H1 (cell line): Measurements from ENCODE around the gene ATXN7. TPM values are rescaled to one million over a fixed set of nuclear protein-coding genes. Genes with fewer than 3 reads are reported as not detected.

Experiments used
- CTCF ChIA-PET: fragments of 300-600 bp; sonication (Branson Sonifier 250); formaldehyde crosslinking; loops from one replicate; lab custom pipeline; 2021; ENCODE audit not compliant: partially characterized antibody; lab: Charles Lee
- POLR2A ChIA-PET: fragments of 300-600 bp; sonication (Branson Sonifier 250); formaldehyde crosslinking; loops from one replicate; lab custom pipeline; 2021; ENCODE audit warnings: inconsistent platforms; ENCODE audit not compliant: partially characterized antibody; lab: Charles Lee
- DNase-seq, 2 experiments: peaks; one replicate each; pipeline versions ENCODE4 v3.0.0 to v3.0.0-alpha.2; 2010 to 2022; ENCODE audit warnings: low spot score in 2 of 2, low read depth in 1 of 2, mixed read lengths in 1 of 2
- FAIRE-seq: peaks from 2 replicates; lab custom pipeline; 2011; peaks lifted over from hg19 to GRCh38; lab: Jason Lieb, UNC
- H2AFZ ChIP-seq: 2 replicates; pipeline ENCODE4 v1.8.1; 2012; ENCODE audit warnings: low read length, inconsistent platforms
- H2AK5ac ChIP-seq: 2 replicates; pipeline ENCODE4 v1.6.1; 2013; ENCODE audit warnings: low read depth, low read length
- H2BK120ac ChIP-seq: replicated peaks from 2 replicates; pipeline ENCODE3; 2013; ENCODE audit warnings: low read depth, low read length, inconsistent platforms
- H2BK12ac ChIP-seq: 2 replicates; pipeline ENCODE4 v1.6.1; 2013; ENCODE audit warnings: low read depth, low read length
- H2BK15ac ChIP-seq: 2 replicates; pipeline ENCODE4 v1.6.1; 2013; ENCODE audit warnings: low read length
- H2BK20ac ChIP-seq: 2 replicates; pipeline ENCODE4 v1.6.1; 2013; ENCODE audit warnings: low read length
- H2BK5ac ChIP-seq: 2 replicates; pipeline ENCODE4 v1.6.1; 2013; ENCODE audit warnings: low read depth, low read length
- H3K14ac ChIP-seq: 2 replicates; pipeline ENCODE4 v1.6.1; 2013; ENCODE audit warnings: inconsistent platforms; ENCODE audit not compliant: insufficient read length
- H3K18ac ChIP-seq: 2 replicates; pipeline ENCODE4 v1.6.1; 2013; ENCODE audit warnings: low read length; ENCODE audit errors: extremely low read depth
- H3K23ac ChIP-seq: 2 replicates; pipeline ENCODE4 v1.6.1; 2013; ENCODE audit warnings: inconsistent platforms; ENCODE audit not compliant: insufficient read length
- H3K23me2 ChIP-seq: 2 replicates; pipeline ENCODE4 v1.6.1; 2013; ENCODE audit warnings: low read depth, low read length
- H3K27ac ChIP-seq: 2 replicates; pipeline ENCODE4 v1.6.1; 2011; ENCODE audit warnings: low read depth, low read length, inconsistent platforms
- H3K27me3 ChIP-seq, 4 experiments: replicated peaks in 1 of 4; 1 replicate in 1 of 4; 2 replicates in 3 of 4; pipeline versions ENCODE4 v1.6.1 to v1.8.1; 2011 to 2013; ENCODE audit warnings: low read length in 3 of 4, mild to moderate bottlenecking in 3 of 4, inconsistent platforms in 2 of 4, mixed read lengths in 2 of 4, moderate library complexity in 1 of 4; ENCODE audit not compliant: control insufficient read depth in 3 of 4, insufficient read depth in 3 of 4; ENCODE audit errors: extremely low read depth in 1 of 4
- H3K36me3 ChIP-seq, 4 experiments: 2 replicates each; pipeline versions ENCODE4 v1.6.1 to v1.8.1; 2011 to 2013; ENCODE audit warnings: mild to moderate bottlenecking in 4 of 4, low read length in 3 of 4, moderate library complexity in 2 of 4, control low read depth in 1 of 4, inconsistent platforms in 1 of 4; ENCODE audit not compliant: insufficient read depth in 4 of 4, control insufficient read depth in 2 of 4
- H3K4ac ChIP-seq: replicated peaks from 2 replicates; pipeline ENCODE3; 2013; ENCODE audit warnings: low read length, low read depth, mixed read lengths, inconsistent platforms; ENCODE audit not compliant: insufficient read length
- H3K4me1 ChIP-seq, 4 experiments: replicated peaks in 1 of 4; 1 replicate in 1 of 4; 2 replicates in 3 of 4; pipeline versions ENCODE4 v1.6.1 to v1.8.1; 2011 to 2013; ENCODE audit warnings: low read length in 3 of 4, inconsistent platforms in 2 of 4, mixed read lengths in 1 of 4; ENCODE audit not compliant: insufficient read depth in 4 of 4, control insufficient read depth in 3 of 4
- H3K4me2 ChIP-seq, 2 experiments: 2 replicates each; pipeline versions ENCODE4 v1.6.1 to v1.8.1; 2011 to 2013; ENCODE audit warnings: low read depth in 2 of 2, low read length in 2 of 2, control low read depth in 1 of 2, inconsistent platforms in 1 of 2, mild to moderate bottlenecking in 1 of 2; ENCODE audit not compliant: insufficient read depth in 1 of 2
- H3K4me3 ChIP-seq, 4 experiments: fragments of 200-600, 300-600 bp in 1 of 4; sonication (generic), shearing (Covaris generic), sonication (Bioruptor Twin) in 1 of 4; 2 replicates each; pipeline versions ENCODE4 v1.5.1 to v1.8.1; 2011 to 2016; ENCODE audit warnings: low read length in 4 of 4, low read depth in 3 of 4, control low read depth in 2 of 4, inconsistent platforms in 2 of 4, mild to moderate bottlenecking in 2 of 4, mixed read lengths in 1 of 4, moderate library complexity in 1 of 4; ENCODE audit not compliant: insufficient read depth in 2 of 4; ENCODE audit errors: extremely low read depth in 1 of 4
- H3K56ac ChIP-seq: replicated peaks from 2 replicates; pipeline ENCODE3; 2013; ENCODE audit warnings: low read depth, mild to moderate bottlenecking, mixed read lengths, low read length, inconsistent platforms; ENCODE audit not compliant: insufficient read length
- H3K79me1 ChIP-seq: 2 replicates; pipeline ENCODE4 v1.6.1; 2013; ENCODE audit warnings: low read depth, low read length, control low read depth
- H3K79me2 ChIP-seq, 2 experiments: 2 replicates each; pipeline versions ENCODE4 v1.6.1 to v1.8.1; 2012 to 2013; ENCODE audit warnings: low read length in 2 of 2, mild to moderate bottlenecking in 2 of 2, inconsistent platforms in 1 of 2; ENCODE audit not compliant: insufficient read depth in 2 of 2, control insufficient read depth in 1 of 2
- H3K9ac ChIP-seq, 4 experiments: replicated peaks in 1 of 4; 1 replicate in 1 of 4; 2 replicates in 3 of 4; pipeline versions ENCODE4 v1.6.1 to v1.8.1; 2011 to 2013; ENCODE audit warnings: low read depth in 3 of 4, low read length in 3 of 4, control low read depth in 2 of 4, mild to moderate bottlenecking in 2 of 4, moderate library complexity in 2 of 4, inconsistent platforms in 1 of 4; ENCODE audit errors: extremely low read depth in 1 of 4
- H3K9me3 ChIP-seq, 2 experiments: 2 replicates each; pipeline versions ENCODE4 v1.6.1 to v1.8.1; 2012 to 2013; ENCODE audit warnings: mild to moderate bottlenecking in 2 of 2, moderate library complexity in 2 of 2, control low read depth in 1 of 2, inconsistent platforms in 1 of 2, low read depth in 1 of 2, low read length in 1 of 2, mixed read lengths in 1 of 2; ENCODE audit not compliant: insufficient read depth in 2 of 2
- H4K20me1 ChIP-seq, 2 experiments: replicated peaks in 1 of 2; 2 replicates each; pipeline versions ENCODE3 to v1.8.1; 2011 to 2013; ENCODE audit warnings: inconsistent platforms in 2 of 2, low read length in 2 of 2, mild to moderate bottlenecking in 1 of 2; ENCODE audit not compliant: insufficient read depth in 2 of 2, control insufficient read depth in 1 of 2
- H4K5ac ChIP-seq: 2 replicates; pipeline ENCODE4 v1.6.1; 2013; ENCODE audit warnings: low read length, low read depth, mixed read lengths, inconsistent platforms; ENCODE audit not compliant: insufficient read length
- H4K8ac ChIP-seq: 2 replicates; pipeline ENCODE4 v1.8.0; 2013; ENCODE audit warnings: mild to moderate bottlenecking, moderate library complexity, low read length, inconsistent platforms; ENCODE audit not compliant: insufficient read depth; ENCODE audit errors: extremely low read depth
- H4K91ac ChIP-seq: replicated peaks from 2 replicates; pipeline ENCODE3; 2013; ENCODE audit warnings: low read length, mixed read lengths, inconsistent platforms; ENCODE audit not compliant: insufficient read length
- CBX5 ChIP-seq: fragments of 300-800, 300-1000 bp; sonication (generic); IDR thresholded peaks from 2 replicates; pipeline ENCODE4 v1.7.1; 2016; ENCODE audit warnings: antibody characterized with exemption, low read length, low read depth
- JUN ChIP-seq: IDR thresholded peaks from 2 replicates; pipeline ENCODE4 v1.6.1; 2011; ENCODE audit warnings: low read depth, mild to moderate bottlenecking, improper control_type of control experiment, low read length
- PHF8 ChIP-seq: fragments of 200-600 bp; sonication (generic); conservative IDR thresholded peaks from 2 replicates; pipeline ENCODE4 v1.7.1; 2012; ENCODE audit warnings: low read depth, mild to moderate bottlenecking, inconsistent platforms, low read length, moderate library complexity
- RXRA ChIP-seq: IDR thresholded peaks from 2 replicates; pipeline ENCODE4 v1.6.1; 2011; ENCODE audit warnings: low read depth, mild to moderate bottlenecking, low read length, moderate library complexity; ENCODE audit not compliant: insufficient read depth
- SIN3A ChIP-seq, 2 experiments: IDR thresholded peaks in 1 of 2; conservative IDR thresholded peaks in 1 of 2; 2 replicates each; pipeline ENCODE4 v1.6.1; 2011 to 2012; ENCODE audit warnings: low read length in 2 of 2, improper control_type of control experiment in 1 of 2, low read depth in 1 of 2, mild to moderate bottlenecking in 1 of 2
- TEAD4 ChIP-seq: IDR thresholded peaks from 2 replicates; pipeline ENCODE4 v1.6.1; 2012; ENCODE audit warnings: low read depth, low read length, inconsistent platforms, mixed read lengths
- WGBS, 2 experiments: shearing (Covaris generic) in 1 of 2; methylation state at CpG; one replicate each; pipeline versions ENCODE4 v1.1.6 to v1.1.7; 2013 to 2015; ENCODE audit warnings: low lambda C conversion rate in 2 of 2, mixed read lengths in 2 of 2, inconsistent platforms in 1 of 2, low coverage in 1 of 2, missing lambda C conversion rate in 1 of 2; ENCODE audit not compliant: insufficient replicate concordance in 2 of 2, insufficient coverage in 1 of 2, insufficient read length in 1 of 2; ENCODE audit errors: extremely low coverage in 1 of 2, missing lambda C conversion rate in 1 of 2; 5-methylcytosine and 5-hydroxymethylcytosine counted together
- polyA plus RNA-seq, 7 experiments: library from polyadenylated mRNA; depleted of rRNA in 3 of 7; stranded (reverse) in 5 of 7; unstranded in 2 of 7; fragments of >200 nt in 5 of 7; fragments of 200-250 nt in 2 of 7; gene quantifications; 1 replicate in 5 of 7; 2 replicates in 1 of 7; 4 replicates in 1 of 7; pipeline versions ENCODE4 v1.2.1 to v1.2.3, GENCODE V29; 2011 to 2013; ENCODE audit warnings: missing spikeins in 2 of 7, mixed read lengths in 2 of 7
- total RNA-seq: library from RNA; stranded (reverse); fragmentation: NEBNext Ultra II Directional; extraction: Animal tissue kit (Norgen Biotek cat#: 25700); gene quantifications from 2 replicates; pipeline ENCODE4 v1.2.1, GENCODE V29; 2021

Gene ATXN7
- total and polyA plus RNA-seq, 2 of the 8 experiments (the other 6 are each of a cell fraction or from before 2014, with no cell fraction given): 15.5 to 16.8 TPM

DNA sequence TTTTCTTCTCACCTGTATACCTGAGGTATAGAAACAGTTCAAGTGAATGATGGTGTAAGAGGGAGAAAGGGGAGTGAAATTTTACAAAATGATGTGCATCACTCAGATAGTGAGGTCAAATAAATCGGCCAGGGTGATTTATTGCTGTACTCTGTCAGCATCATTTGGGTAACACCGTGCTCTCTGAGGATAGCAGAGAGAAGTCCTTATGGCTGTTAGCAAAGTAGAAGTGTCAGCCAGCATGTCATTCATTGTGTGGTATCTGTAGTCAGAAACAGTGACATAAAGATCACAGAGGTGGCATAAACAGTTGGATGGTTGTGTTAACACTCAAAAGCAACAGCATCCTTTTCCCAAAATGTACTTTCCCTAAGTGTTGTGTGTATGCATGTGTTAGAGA, 106.2 kb downstream of the ATXN7 start:
- Histone ChIP-seq H3K36me3 (no peaks in the 10 kb centered on the region), H3K9me3 (no peaks in the 10 kb centered on the region), H3K27ac (no peak overlapping the region), H2BK12ac (peak overlapping the region; percentile 52; the same call in 1 of the 2 replicates), H3K23me2 (no peaks in the 10 kb centered on the region), H2AK5ac (no peak overlapping the region), H3K23ac (no peak overlapping the region), H4K8ac (no peak overlapping the region), H3K14ac (no peak overlapping the region), H3K79me1 (peaks cover 2% of the 10 kb centered on the region; the same call in 1 of the 2 replicates), H3K79me2 (peaks cover 0 to 10% of the 10 kb centered on the region in 2 experiments; a peak in 2 of 4 replicates), H3K27me3 (no peaks in the 10 kb centered on the region), H3K4me1 (peaks cover 7 to 37% (median 28%) of the 10 kb centered on the region in 4 experiments), H4K20me1 (peaks cover 0 to 4% of the 10 kb centered on the region in 2 experiments), H4K91ac (no peak overlapping the region), H3K18ac (no peak overlapping the region), H2BK120ac (no peak overlapping the region), H3K56ac (no peak overlapping the region), H3K4me3 (no peak overlapping the region), H2BK15ac (no peak overlapping the region), H2BK5ac (no peak overlapping the region), H3K4me2 (peak overlapping the region in 1 of 2 experiments; percentile 44; a peak in 1 of 4 replicates), H2BK20ac (no peak overlapping the region), H4K5ac (no peak overlapping the region), H2AFZ (no peak overlapping the region), H3K9ac (no peak overlapping the region), H3K4ac (no peak overlapping the region)
- WGBS, 2 experiments: 67% methylated on average over 2 of the region's 2 CpGs; no CpG with 5 or more reads in 1 of the 2 experiments
- no peak for DNase-seq
- ChIA-PET POLR2A (interaction anchor here (0.9 kb wide), 1 partner anchor 13 kb away, joined by 3 read pairs; no protein-coding TSS in a partner anchor), CTCF (interaction anchor here (3.2 kb wide), 1 partner anchor 9 kb away, joined by 8 read pairs; no protein-coding TSS in a partner anchor)
- TF ChIP-seq JUN (no peak), TEAD4 (no peak), CBX5 (no peak), SIN3A (conservative IDR thresholded peaks at IDR 0.05 in 1 of 2, IDR thresholded peaks at IDR 0.05 in 1 of 2; ENCODE audit: low read depth in 1 of 2, low read length in 2 of 2) (no peak), RXRA (no peak), PHF8 (no peak)
- no peak for FAIRE-seq
